CD14-positive monocyte (primary cell): Measurements from ENCODE around the gene ZNF473. TPM values are rescaled to one million over a fixed set of nuclear protein-coding genes. Genes with fewer than 3 reads are reported as not detected.
"Not testable (repeated sequence)": the region's sequence is repeated elsewhere in the genome, so short reads cannot be mapped to it uniquely, and the experiment has no call there.

Experiments
- DNase-seq, 3 donors: peaks; one replicate each; pipeline ENCODE4 v3.0.0-alpha.2; 2011 to 2022
- H2AFZ ChIP-seq: 2 replicates; pipeline ENCODE4 v1.6.0; 2012; ENCODE audit warnings: mild to moderate bottlenecking, low read depth, low read length, inconsistent platforms; ENCODE audit not compliant: insufficient read depth, poor library complexity, severe bottlenecking
- H3K27ac ChIP-seq, 2 donors: 1 replicate in 1 of 2; 2 replicates in 1 of 2; pipeline ENCODE4 v1.5.1; 2012 to 2013; ENCODE audit warnings: low read length in 2 of 2, control low read depth in 1 of 2, inconsistent platforms in 1 of 2, low read depth in 1 of 2, mild to moderate bottlenecking in 1 of 2
- H3K27me3 ChIP-seq, 2 donors: one replicate each; pipeline versions ENCODE4 v1.6.0 to v1.6.1; 2011 to 2013; ENCODE audit warnings: low read length in 2 of 2; ENCODE audit not compliant: control insufficient read depth in 2 of 2, insufficient read depth in 2 of 2
- H3K36me3 ChIP-seq, 2 donors: replicated peaks in 1 of 2; 1 replicate in 1 of 2; 2 replicates in 1 of 2; pipeline versions ENCODE4 v1.5.1 to v1.6.1; 2012 to 2013; ENCODE audit warnings: low read length in 2 of 2, control low read depth in 1 of 2, inconsistent platforms in 1 of 2, mild to moderate bottlenecking in 1 of 2; ENCODE audit not compliant: insufficient read depth in 2 of 2, control insufficient read depth in 1 of 2
- H3K4me1 ChIP-seq, 2 donors: 1 replicate in 1 of 2; 2 replicates in 1 of 2; pipeline versions ENCODE4 v1.5.1 to v1.6.1; 2012 to 2013; ENCODE audit warnings: low read length in 2 of 2, control low read depth in 1 of 2, inconsistent platforms in 1 of 2, mild to moderate bottlenecking in 1 of 2, moderate library complexity in 1 of 2; ENCODE audit not compliant: insufficient read depth in 2 of 2, control insufficient read depth in 1 of 2
- H3K4me2 ChIP-seq: replicated peaks from 2 replicates; pipeline ENCODE3; 2012; ENCODE audit warnings: low read length, moderate library complexity, mild to moderate bottlenecking; ENCODE audit not compliant: poor library complexity, severe bottlenecking; ENCODE audit errors: extremely low read depth
- H3K4me3 ChIP-seq, 3 experiments: fragments of 200-600 bp in 1 of 3; sonication (generic) in 1 of 3; replicated peaks in 1 of 3; 1 replicate in 2 of 3; 2 replicates in 1 of 3; pipeline ENCODE4 v1.5.1; 2011 to 2013; ENCODE audit warnings: low read length in 3 of 3, mild to moderate bottlenecking in 3 of 3, control low read depth in 2 of 3, low read depth in 2 of 3, inconsistent platforms in 1 of 3, moderate library complexity in 1 of 3
- H3K79me2 ChIP-seq: 2 replicates; pipeline ENCODE4 v1.6.0; 2012; ENCODE audit warnings: mild to moderate bottlenecking, control low read depth, inconsistent platforms, low read length, moderate library complexity; ENCODE audit not compliant: insufficient read depth
- H3K9ac ChIP-seq: 2 replicates; pipeline ENCODE4 v1.6.0; 2017; ENCODE audit warnings: low read length, mild to moderate bottlenecking; ENCODE audit not compliant: insufficient read depth, poor library complexity, severe bottlenecking
- H3K9me3 ChIP-seq, 2 donors: replicated peaks in 1 of 2; 1 replicate in 1 of 2; 2 replicates in 1 of 2; pipeline versions ENCODE4 v1.5.1 to v1.6.1; 2012 to 2013; ENCODE audit warnings: low read length in 2 of 2, control low read depth in 1 of 2; ENCODE audit not compliant: control insufficient read depth in 1 of 2, insufficient read depth in 1 of 2
- H4K20me1 ChIP-seq: 2 replicates; pipeline ENCODE4 v1.6.0; 2012; ENCODE audit warnings: mild to moderate bottlenecking, low read length, control low read depth, moderate library complexity; ENCODE audit not compliant: insufficient read depth
- H3K27ac Mint-ChIP-seq, 7 donors: one replicate each; pipeline ENCODE4 v1.8.0; 2020; ENCODE audit warnings: mild to moderate bottlenecking in 7 of 7, mixed read lengths in 7 of 7, moderate library complexity in 6 of 7, inconsistent platforms in 2 of 7
- H3K27me3 Mint-ChIP-seq, 3 donors: one replicate each; pipeline ENCODE4 v1.8.0; 2021 to 2022; ENCODE audit warnings: low read depth in 3 of 3, mild to moderate bottlenecking in 3 of 3, mixed read lengths in 3 of 3, moderate library complexity in 3 of 3, inconsistent platforms in 1 of 3
- H3K36me3 Mint-ChIP-seq, 2 donors: one replicate each; pipeline ENCODE4 v1.8.0; 2020; ENCODE audit warnings: mixed read lengths in 2 of 2, inconsistent platforms in 1 of 2, mild to moderate bottlenecking in 1 of 2
- H3K4me1 Mint-ChIP-seq: one replicate; pipeline ENCODE4 v1.8.0; 2020; ENCODE audit warnings: mild to moderate bottlenecking, mixed read lengths
- H3K4me3 Mint-ChIP-seq, 2 donors: one replicate each; pipeline ENCODE4 v1.8.0; 2020; ENCODE audit warnings: mild to moderate bottlenecking in 2 of 2, mixed read lengths in 2 of 2, moderate library complexity in 1 of 2
- H3K9me3 Mint-ChIP-seq, 7 donors: one replicate each; pipeline ENCODE4 v1.8.0; 2020 to 2022; ENCODE audit warnings: mixed read lengths in 7 of 7, mild to moderate bottlenecking in 6 of 7, moderate library complexity in 6 of 7, inconsistent platforms in 2 of 7
- WGBS: methylation state at CpG from one replicate; pipeline ENCODE4 v1.1.5; 2013; ENCODE audit warnings: missing lambda C conversion rate; ENCODE audit not compliant: insufficient coverage; 5-methylcytosine and 5-hydroxymethylcytosine counted together
- intact Hi-C, 2 donors: fragments of 100-400 bp; cut with micrococcal nuclease; formaldehyde crosslinking; loops; one replicate each; pipeline versions ENCODE4 v1.15.0 to v1.15.1; 2023
- polyA plus RNA-seq, 3 donors: library from polyadenylated mRNA; depleted of rRNA in 1 of 3; unstranded in 2 of 3; stranded (reverse) in 1 of 3; fragments of 300-500 nt in 2 of 3; fragments of >200 nt in 1 of 3; fragmentation: Illumina TruSeq in 2 of 3; gene quantifications; 1 replicate in 2 of 3; 2 replicates in 1 of 3; pipeline ENCODE4 v1.2.3, GENCODE V29; 2012 to 2021
- TF ChIP-seq, protein P1 (sequence below): fragments of 200-600 bp; IDR thresholded peaks from one replicate; pipeline ENCODE4 v1.8.0; 2022; ENCODE audit warnings: antibody characterized with exemption, mild to moderate bottlenecking

Gene ZNF473
- polyA plus RNA-seq, 3 donors, result 0.73 to 2.3 (median 1.6) TPM

DNA sequence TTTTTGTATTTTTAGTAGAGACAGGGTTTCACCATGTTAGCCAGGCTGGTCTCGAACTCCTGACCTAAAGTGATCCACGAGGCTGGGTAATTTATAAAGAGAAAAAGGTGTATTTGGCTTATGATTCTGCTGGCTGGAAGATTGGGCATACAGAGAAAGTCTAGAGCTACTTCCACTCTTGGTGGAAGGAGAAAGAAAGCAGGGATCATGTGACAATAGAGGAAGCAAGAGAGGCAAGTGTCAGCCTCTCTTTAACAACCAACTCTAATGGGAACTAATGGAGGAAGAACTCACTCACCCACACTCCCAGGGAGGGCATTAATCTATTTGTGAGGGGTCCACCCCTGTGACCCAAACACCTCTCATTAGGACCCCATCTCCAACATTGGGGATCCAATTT, 58.6 kb downstream of the ZNF473 start:
- WGBS, result 94% methylated on average over 2 of the region's 2 CpGs
- intact Hi-C loops, H3K4me1 Mint-ChIP-seq, H3K9me3 ChIP-seq, H3K27ac ChIP-seq, H3K4me2 ChIP-seq, H3K27me3 ChIP-seq, H3K36me3 Mint-ChIP-seq, H3K79me2 ChIP-seq, DNase-seq, H3K36me3 ChIP-seq, H3K27me3 Mint-ChIP-seq, H3K4me1 ChIP-seq, H3K9ac ChIP-seq, H3K4me3 ChIP-seq, H4K20me1 ChIP-seq, H2AFZ ChIP-seq: not testable (repeated sequence)
- Mint-ChIP-seq H3K27ac (peak overlapping the region in 1 of 7 donors; percentile 7), H3K4me3 (peak overlapping the region in 1 of 2 donors; percentile 1), H3K9me3 (peaks cover 3 to 27% (median 7%) of the 10 kb centered on the region in 7 donors)

DNA sequence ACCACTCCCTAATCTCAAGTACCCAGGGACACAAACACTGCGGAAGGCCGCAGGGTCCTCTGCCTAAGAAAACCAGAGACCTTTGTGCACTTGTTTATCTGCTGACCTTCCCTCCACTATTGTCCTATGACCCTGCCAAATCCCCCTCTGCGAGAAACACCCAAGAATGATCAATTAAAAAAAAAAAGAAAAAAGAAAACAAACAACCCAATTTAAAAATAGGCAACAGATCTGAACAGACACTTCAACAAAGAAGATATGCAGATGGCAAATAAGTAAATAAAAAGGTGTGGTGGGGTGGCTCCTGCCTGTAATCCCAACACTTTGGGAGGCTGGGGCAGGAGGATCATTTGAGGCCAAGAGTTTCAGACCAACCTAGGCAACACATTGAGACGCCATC, 61.3 kb downstream of the ZNF473 start:
- H3K9ac ChIP-seq, H3K36me3 ChIP-seq, H3K27ac Mint-ChIP-seq, intact Hi-C loops, H3K27me3 Mint-ChIP-seq, H3K4me3 Mint-ChIP-seq, H3K4me3 ChIP-seq, H3K4me2 ChIP-seq, H3K9me3 ChIP-seq, H3K4me1 ChIP-seq, H3K79me2 ChIP-seq, H4K20me1 ChIP-seq, H3K27me3 ChIP-seq, H3K36me3 Mint-ChIP-seq, H2AFZ ChIP-seq, DNase-seq, H3K4me1 Mint-ChIP-seq, H3K27ac ChIP-seq: not testable (repeated sequence)
- no CpG with 5 or more reads among the region's 4 CpGs for WGBS
- H3K9me3 Mint-ChIP-seq, result peaks cover 3 to 26% (median 7%) of the 10 kb centered on the region in 7 donors

DNA sequence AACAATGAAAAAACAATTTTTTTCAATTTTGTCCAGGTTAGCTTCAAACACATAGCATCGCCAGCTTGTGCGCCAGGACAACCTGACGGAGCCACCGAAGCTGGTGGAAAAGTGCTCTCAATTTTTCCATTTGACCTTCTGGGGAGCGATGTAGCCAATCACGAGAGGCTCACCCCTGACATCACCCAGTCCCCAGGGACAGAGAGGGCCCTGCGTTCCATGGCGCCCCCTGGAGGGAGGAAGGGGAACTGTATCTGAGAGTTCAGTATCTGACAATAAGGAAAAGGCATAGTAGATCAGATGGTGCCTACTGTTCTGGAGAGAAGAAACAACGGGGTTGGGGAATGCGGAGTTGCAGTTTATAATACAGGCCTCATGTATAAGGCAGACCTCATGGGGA, 64.9 kb downstream of the ZNF473 start:
- H3K36me3 ChIP-seq, H3K9me3 ChIP-seq, intact Hi-C loops, H3K4me2 ChIP-seq, H3K79me2 ChIP-seq, H3K27me3 ChIP-seq, H3K27ac ChIP-seq, H3K4me1 Mint-ChIP-seq, H3K27me3 Mint-ChIP-seq, H2AFZ ChIP-seq, H3K4me3 ChIP-seq, H3K4me1 ChIP-seq, H3K4me3 Mint-ChIP-seq, H3K36me3 Mint-ChIP-seq, H4K20me1 ChIP-seq, H3K9ac ChIP-seq: not testable (repeated sequence)
- H3K9me3 Mint-ChIP-seq, result peaks cover 0 to 16% (median 5%) of the 10 kb centered on the region in 7 donors
- WGBS, result 89% methylated on average over 3 of the region's 10 CpGs
- peak overlapping the region in 1 of 7 donors; percentile 54 for H3K27ac Mint-ChIP-seq
- DNase-seq, result peak in 1 of 3 donors; percentile 23
- TF ChIP-seq, protein P1, sequence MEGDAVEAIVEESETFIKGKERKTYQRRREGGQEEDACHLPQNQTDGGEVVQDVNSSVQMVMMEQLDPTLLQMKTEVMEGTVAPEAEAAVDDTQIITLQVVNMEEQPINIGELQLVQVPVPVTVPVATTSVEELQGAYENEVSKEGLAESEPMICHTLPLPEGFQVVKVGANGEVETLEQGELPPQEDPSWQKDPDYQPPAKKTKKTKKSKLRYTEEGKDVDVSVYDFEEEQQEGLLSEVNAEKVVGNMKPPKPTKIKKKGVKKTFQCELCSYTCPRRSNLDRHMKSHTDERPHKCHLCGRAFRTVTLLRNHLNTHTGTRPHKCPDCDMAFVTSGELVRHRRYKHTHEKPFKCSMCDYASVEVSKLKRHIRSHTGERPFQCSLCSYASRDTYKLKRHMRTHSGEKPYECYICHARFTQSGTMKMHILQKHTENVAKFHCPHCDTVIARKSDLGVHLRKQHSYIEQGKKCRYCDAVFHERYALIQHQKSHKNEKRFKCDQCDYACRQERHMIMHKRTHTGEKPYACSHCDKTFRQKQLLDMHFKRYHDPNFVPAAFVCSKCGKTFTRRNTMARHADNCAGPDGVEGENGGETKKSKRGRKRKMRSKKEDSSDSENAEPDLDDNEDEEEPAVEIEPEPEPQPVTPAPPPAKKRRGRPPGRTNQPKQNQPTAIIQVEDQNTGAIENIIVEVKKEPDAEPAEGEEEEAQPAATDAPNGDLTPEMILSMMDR, result peak; percentile 28

DNA sequence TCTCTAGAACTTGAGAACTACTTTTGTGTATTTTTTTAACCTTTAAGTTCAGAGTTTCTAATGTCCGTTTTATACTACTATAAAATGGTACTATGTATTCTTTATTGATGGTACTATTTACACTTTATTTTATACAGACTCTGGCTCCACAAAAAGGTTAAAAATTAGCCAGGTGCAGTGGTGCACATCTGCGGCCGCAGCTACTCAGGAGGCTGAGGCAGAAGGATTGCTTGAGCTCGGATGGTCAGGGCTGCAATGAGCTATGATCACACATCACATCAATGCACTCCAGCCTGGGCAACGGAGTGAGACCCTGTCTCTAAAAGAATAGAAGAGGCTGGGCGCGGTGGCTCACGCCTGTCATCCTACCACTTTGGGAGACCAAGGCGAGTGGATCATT, 66.0 kb downstream of the ZNF473 start:
- H3K27me3 ChIP-seq, H4K20me1 ChIP-seq, H3K79me2 ChIP-seq, intact Hi-C loops, H3K4me3 Mint-ChIP-seq, H3K9ac ChIP-seq, H3K27me3 Mint-ChIP-seq, H3K4me1 ChIP-seq, H3K4me3 ChIP-seq, H3K4me2 ChIP-seq, H3K27ac ChIP-seq, H3K36me3 ChIP-seq, H3K9me3 Mint-ChIP-seq, H3K27ac Mint-ChIP-seq, H3K4me1 Mint-ChIP-seq, H2AFZ ChIP-seq, H3K36me3 Mint-ChIP-seq, DNase-seq, H3K9me3 ChIP-seq: not testable (repeated sequence)
- WGBS, result 100% methylated on average over 2 of the region's 9 CpGs
